Skeletal muscle tissue (tissue), 4 donors: ENCODE data around the gene FBXL5. TPM values are rescaled to one million over a fixed set of nuclear protein-coding genes. Genes with fewer than 3 reads are reported as not detected.

Experiments used
- H3K27ac ChIP-seq: one replicate; pipeline ENCODE4 v1.7.0; 2013; ENCODE audit warnings: mild to moderate bottlenecking, low read depth, low read length, inconsistent platforms
- H3K27me3 ChIP-seq, 3 donors: one replicate each; pipeline ENCODE4 v1.7.0; 2013; ENCODE audit warnings: low read length in 3 of 3; ENCODE audit not compliant: control insufficient read depth in 3 of 3, insufficient read depth in 3 of 3
- H3K36me3 ChIP-seq, 3 donors: one replicate each; pipeline ENCODE4 v1.7.0; 2013; ENCODE audit warnings: low read length in 3 of 3; ENCODE audit not compliant: control insufficient read depth in 3 of 3, insufficient read depth in 3 of 3
- H3K4me1 ChIP-seq, 3 donors: one replicate each; pipeline ENCODE4 v1.7.0; 2013; ENCODE audit warnings: low read length in 3 of 3, mild to moderate bottlenecking in 3 of 3; ENCODE audit not compliant: control insufficient read depth in 3 of 3, insufficient read depth in 3 of 3
- H3K4me3 ChIP-seq, 3 donors: one replicate each; pipeline ENCODE4 v1.7.0; 2013; ENCODE audit warnings: low read length in 3 of 3
- H3K9ac ChIP-seq, 3 donors: one replicate each; pipeline ENCODE4 v1.7.0; 2013; ENCODE audit warnings: low read length in 3 of 3, mild to moderate bottlenecking in 3 of 3, moderate library complexity in 2 of 3, low read depth in 1 of 3
- H3K9me3 ChIP-seq, 3 donors: one replicate each; pipeline ENCODE4 v1.7.0; 2013; ENCODE audit warnings: low read length in 3 of 3; ENCODE audit not compliant: control insufficient read depth in 3 of 3
- total RNA-seq: library from RNA; depleted of rRNA; stranded (reverse); fragments of >200 nt; gene quantifications from one replicate; pipeline ENCODE4 v1.2.3, GENCODE V29; 2014
- donor health status: Osteomylitis.

Gene FBXL5
- total RNA-seq, 1 donor from 2014 or later, result 133 TPM

GRCh38 chr4:15677507-15677988 lies 22.4 kb upstream of the FBXL5 start:
- Histone ChIP-seq H3K9me3 (no peaks in the 10 kb centered on the region), H3K4me1 (peaks cover 4 to 9% (median 6%) of the 10 kb centered on the region in 3 donors)

GRCh38 chr4:15676899-15677298 lies 21.7 kb upstream of the FBXL5 start:
- H3K9me3 ChIP-seq, result no peaks in the 10 kb centered on the region
- no peak overlapping the region for H3K27ac ChIP-seq
- H3K36me3 ChIP-seq, result no peaks in the 10 kb centered on the region
- no peak overlapping the region for H3K9ac ChIP-seq
- no peak overlapping the region for H3K4me3 ChIP-seq
- peaks cover 4 to 6% (median 4%) of the 10 kb centered on the region in 3 donors for H3K4me1 ChIP-seq
- no peaks in the 10 kb centered on the region for H3K27me3 ChIP-seq

More at GRCh38 chr4:15677507-15677988, 22.4 kb upstream of the FBXL5 start:
- Histone ChIP-seq H3K27ac (no peak overlapping the region), H3K4me3 (no peak overlapping the region), H3K27me3 (no peaks in the 10 kb centered on the region), H3K9ac (no peak overlapping the region), H3K36me3 (no peaks in the 10 kb centered on the region)

- Histone ChIP-seq H3K9ac (no peak overlapping the region), H3K4me1 (peaks cover 1 to 2% (median 1%) of the 10 kb centered on the region in 3 donors), H3K4me3 (no peak overlapping the region), H3K27ac (no peak overlapping the region), H3K9me3 (no peaks in the 10 kb centered on the region), H3K36me3 (no peaks in the 10 kb centered on the region), H3K27me3 (no peaks in the 10 kb centered on the region)
Measured at GRCh38 chr4:15676039-15676438, 20.9 kb upstream of the FBXL5 start.

- H3K4me3 ChIP-seq, result no peak overlapping the region
- H3K27ac ChIP-seq, result no peak overlapping the region
- H3K9me3 ChIP-seq, result no peaks in the 10 kb centered on the region
- H3K27me3 ChIP-seq, result no peaks in the 10 kb centered on the region
- no peak overlapping the region for H3K9ac ChIP-seq
- H3K36me3 ChIP-seq, result no peaks in the 10 kb centered on the region
- H3K4me1 ChIP-seq, result no peaks in the 10 kb centered on the region
Measured at GRCh38 chr4:15675356-15675755, 20.2 kb upstream of the FBXL5 start.

GRCh38 chr4:15674926-15675325 lies 19.8 kb upstream of the FBXL5 start:
- no peaks in the 10 kb centered on the region for H3K4me1 ChIP-seq
- no peak overlapping the region for H3K9ac ChIP-seq
- H3K27ac ChIP-seq, result no peak overlapping the region
- no peaks in the 10 kb centered on the region for H3K36me3 ChIP-seq
- no peak overlapping the region for H3K4me3 ChIP-seq
- H3K9me3 ChIP-seq, result no peaks in the 10 kb centered on the region
- H3K27me3 ChIP-seq, result no peaks in the 10 kb centered on the region

GRCh38 chr4:15674046-15674445 lies 18.9 kb upstream of the FBXL5 start:
- Histone ChIP-seq H3K4me1 (no peaks in the 10 kb centered on the region), H3K27me3 (no peaks in the 10 kb centered on the region), H3K9me3 (no peaks in the 10 kb centered on the region), H3K9ac (no peak overlapping the region), H3K4me3 (no peak overlapping the region), H3K36me3 (no peaks in the 10 kb centered on the region), H3K27ac (no peak overlapping the region)

- H3K4me1 ChIP-seq, result no peaks in the 10 kb centered on the region
- H3K27me3 ChIP-seq, result no peaks in the 10 kb centered on the region
- H3K4me3 ChIP-seq, result no peak overlapping the region
- H3K36me3 ChIP-seq, result no peaks in the 10 kb centered on the region
- no peak overlapping the region for H3K27ac ChIP-seq
- H3K9ac ChIP-seq, result no peak overlapping the region
- H3K9me3 ChIP-seq, result no peaks in the 10 kb centered on the region
Measured at GRCh38 chr4:15673337-15673736, 18.2 kb upstream of the FBXL5 start.

- H3K9me3 ChIP-seq, result no peaks in the 10 kb centered on the region
- no peak overlapping the region for H3K4me3 ChIP-seq
- no peaks in the 10 kb centered on the region for H3K4me1 ChIP-seq
- H3K9ac ChIP-seq, result no peak overlapping the region
- H3K27ac ChIP-seq, result no peak overlapping the region
- H3K27me3 ChIP-seq, result no peaks in the 10 kb centered on the region
- H3K36me3 ChIP-seq, result no peaks in the 10 kb centered on the region
Measured at GRCh38 chr4:15672101-15672500, 16.9 kb upstream of the FBXL5 start.

- Histone ChIP-seq H3K4me1 (peaks cover 0 to 4% (median 0%) of the 10 kb centered on the region in 3 donors), H3K27me3 (no peaks in the 10 kb centered on the region), H3K9ac (no peak overlapping the region), H3K36me3 (no peaks in the 10 kb centered on the region), H3K27ac (no peak overlapping the region), H3K9me3 (no peaks in the 10 kb centered on the region), H3K4me3 (no peak overlapping the region)
Measured at GRCh38 chr4:15670576-15670975, 15.4 kb upstream of the FBXL5 start.

GRCh38 chr4:15668566-15669435 lies 13.6 kb upstream of the FBXL5 start:
- no peaks in the 10 kb centered on the region for H3K9me3 ChIP-seq
- H3K36me3 ChIP-seq, result no peaks in the 10 kb centered on the region
- H3K9ac ChIP-seq, result no peak overlapping the region
- peaks cover 0 to 4% (median 0%) of the 10 kb centered on the region in 3 donors for H3K4me1 ChIP-seq
- H3K27me3 ChIP-seq, result no peaks in the 10 kb centered on the region
- no peak overlapping the region for H3K27ac ChIP-seq
- H3K4me3 ChIP-seq, result no peak overlapping the region
